Activated CD8-positive, alpha-beta T cell treated with anti-CD3 and anti-CD28 coated beads for 36 hours (primary cell): Measurements from ENCODE around the gene DPH1. TPM values are rescaled to one million over a fixed set of nuclear protein-coding genes. Genes with fewer than 3 reads are reported as not detected.

Source experiments
- ATAC-seq: fragments of 200-7000 bp; cut with Tn5 transposase; one replicate; pipeline ENCODE4 v1.10.0; 2021; ENCODE audit warnings: mild to moderate bottlenecking, moderate library complexity
- CTCF ChIA-PET: fragments of 350-600 bp; sonication (Branson Sonifier 250); formaldehyde crosslinking; loops from one replicate; lab custom pipeline; 2021; ENCODE audit warnings: antibody characterized with exemption; lab: Charles Lee
- POLR2A ChIA-PET: fragments of 350-600 bp; sonication (Branson Sonifier 250); formaldehyde crosslinking; loops from one replicate; lab custom pipeline; 2021; ENCODE audit warnings: antibody characterized with exemption; lab: Charles Lee
- DNase-seq: peaks from one replicate; pipeline ENCODE4 v3.0.0-alpha.2; 2020
- H3K27ac Mint-ChIP-seq: one replicate; pipeline ENCODE4 v1.8.0; 2021; ENCODE audit warnings: mild to moderate bottlenecking, mixed read lengths
- H3K27me3 Mint-ChIP-seq: one replicate; pipeline ENCODE4 v1.8.0; 2021; ENCODE audit warnings: mixed read lengths
- H3K36me3 Mint-ChIP-seq: one replicate; pipeline ENCODE4 v1.8.0; 2021; ENCODE audit warnings: low read depth, mixed read lengths
- H3K4me1 Mint-ChIP-seq: one replicate; pipeline ENCODE4 v1.8.0; 2021; ENCODE audit warnings: low read depth, mixed read lengths
- H3K4me3 Mint-ChIP-seq: one replicate; pipeline ENCODE4 v1.8.0; 2021; ENCODE audit warnings: mild to moderate bottlenecking, moderate library complexity, mixed read lengths
- H3K9me3 Mint-ChIP-seq: one replicate; pipeline ENCODE4 v1.8.0; 2021; ENCODE audit warnings: mixed read lengths
- intact Hi-C: fragments of 100-400 bp; cut with micrococcal nuclease; formaldehyde crosslinking; loops from one replicate; pipeline ENCODE4 v1.10.0; 2022
- total RNA-seq, 2 experiments: library from RNA; stranded (reverse); gene quantifications; one replicate each; pipeline ENCODE4 v1.2.3, GENCODE V29; 2021
- TF ChIP-seq, protein P1 (sequence below): fragments of 200-600 bp; IDR thresholded peaks from one replicate; pipeline ENCODE4 v1.8.0; 2022; ENCODE audit warnings: antibody characterized with exemption, mild to moderate bottlenecking

Gene DPH1
- total RNA-seq, 2 experiments from 2014 or later = 27.8 to 32.5 TPM

DNA sequence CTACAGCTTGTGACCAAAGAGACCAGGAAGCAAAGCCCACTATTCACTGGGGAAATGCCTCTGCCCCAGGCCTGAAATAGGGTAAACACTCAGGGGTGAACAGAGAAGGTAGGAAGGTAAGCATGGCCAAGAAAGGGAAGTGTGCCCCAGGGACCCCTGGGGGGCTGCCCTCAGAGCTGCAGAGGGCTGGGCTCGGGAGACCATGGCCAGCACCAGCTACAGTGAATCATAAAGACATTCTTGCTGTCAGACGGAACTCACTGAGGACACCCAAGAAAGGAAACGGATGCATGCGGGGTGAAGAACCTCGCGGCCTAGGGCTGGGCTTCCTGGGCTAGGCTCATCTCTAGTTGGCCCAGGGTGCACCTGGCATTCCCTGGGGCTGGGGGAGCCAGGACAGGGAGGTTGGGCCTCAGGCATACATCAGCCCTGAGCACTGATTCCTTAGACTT lies 34.6 kb downstream of the DPH1 start:
- Mint-ChIP-seq H3K4me1 (peaks cover 35% of the 10 kb centered on the region), H3K9me3 (no peaks in the 10 kb centered on the region), H3K4me3 (no peak overlapping the region), H3K36me3 (peaks cover 74% of the 10 kb centered on the region), H3K27me3 (no peaks in the 10 kb centered on the region), H3K27ac (peak overlapping the region; percentile 41)
- intact Hi-C loops = no loop called here
- DNase-seq (no peak), ATAC-seq (no peak)
- TF ChIP-seq, protein P1, sequence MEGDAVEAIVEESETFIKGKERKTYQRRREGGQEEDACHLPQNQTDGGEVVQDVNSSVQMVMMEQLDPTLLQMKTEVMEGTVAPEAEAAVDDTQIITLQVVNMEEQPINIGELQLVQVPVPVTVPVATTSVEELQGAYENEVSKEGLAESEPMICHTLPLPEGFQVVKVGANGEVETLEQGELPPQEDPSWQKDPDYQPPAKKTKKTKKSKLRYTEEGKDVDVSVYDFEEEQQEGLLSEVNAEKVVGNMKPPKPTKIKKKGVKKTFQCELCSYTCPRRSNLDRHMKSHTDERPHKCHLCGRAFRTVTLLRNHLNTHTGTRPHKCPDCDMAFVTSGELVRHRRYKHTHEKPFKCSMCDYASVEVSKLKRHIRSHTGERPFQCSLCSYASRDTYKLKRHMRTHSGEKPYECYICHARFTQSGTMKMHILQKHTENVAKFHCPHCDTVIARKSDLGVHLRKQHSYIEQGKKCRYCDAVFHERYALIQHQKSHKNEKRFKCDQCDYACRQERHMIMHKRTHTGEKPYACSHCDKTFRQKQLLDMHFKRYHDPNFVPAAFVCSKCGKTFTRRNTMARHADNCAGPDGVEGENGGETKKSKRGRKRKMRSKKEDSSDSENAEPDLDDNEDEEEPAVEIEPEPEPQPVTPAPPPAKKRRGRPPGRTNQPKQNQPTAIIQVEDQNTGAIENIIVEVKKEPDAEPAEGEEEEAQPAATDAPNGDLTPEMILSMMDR = no peak
- ChIA-PET CTCF (interaction anchor here (1.1 to 10.3 kb wide), 6 partner anchors 8 to 181 kb away, joined by 3 to 121 read pairs (median 6); partner anchors contain the start of gene HIC1), POLR2A (interaction anchor here (0.6 to 1.4 kb wide), 3 partner anchors 8 to 34 kb away, joined by 3 to 4 read pairs (median 4); no protein-coding TSS in a partner anchor)

DNA sequence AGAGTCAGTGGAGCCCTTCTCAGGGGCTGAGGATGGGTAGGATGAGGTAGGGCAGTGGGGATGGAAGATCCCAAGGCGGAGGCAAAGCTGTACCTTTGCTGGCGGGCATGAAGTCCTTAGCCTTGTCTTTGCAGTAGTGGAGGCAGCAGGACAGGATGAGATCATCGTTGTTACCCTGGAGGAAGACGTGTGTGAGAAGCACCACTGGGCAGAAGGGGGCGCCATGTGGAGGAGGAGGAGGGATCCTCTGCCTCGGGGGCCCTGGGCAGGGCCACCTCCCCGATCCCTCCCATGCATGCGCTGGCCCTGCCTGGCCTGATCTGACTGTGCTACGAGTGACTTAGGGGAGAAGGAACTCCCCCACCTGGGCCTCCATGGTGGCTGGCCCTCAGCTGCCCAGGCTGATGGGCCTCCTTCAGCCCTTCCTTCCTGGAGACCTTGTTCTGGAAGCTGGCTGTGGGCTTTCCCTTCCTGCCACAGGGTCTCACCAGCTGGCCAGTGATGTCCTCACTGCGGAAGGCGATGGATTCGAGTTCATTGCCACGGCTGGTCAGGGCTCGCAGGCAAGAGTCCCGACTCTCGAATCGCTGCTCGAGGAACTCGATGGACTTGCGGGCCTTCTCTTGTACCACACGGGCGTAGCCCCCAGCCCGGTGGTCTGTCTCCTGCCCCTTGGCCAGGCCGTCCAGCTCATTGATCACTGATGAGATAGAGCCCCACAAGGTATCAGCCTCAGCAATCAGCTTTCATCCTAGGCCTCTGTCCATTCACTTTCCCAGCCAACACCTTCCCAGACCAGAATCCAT lies 35.2 kb downstream of the DPH1 start:
- CTCF ChIA-PET = interaction anchor here (0.8 to 10.3 kb wide), 9 partner anchors 9 to 180 kb away, joined by 3 to 121 read pairs (median 3); partner anchors contain the start of gene HIC1
- Mint-ChIP-seq H3K27me3 (no peaks in the 10 kb centered on the region), H3K9me3 (no peaks in the 10 kb centered on the region), H3K27ac (peak overlapping the region; percentile 41), H3K4me3 (no peak overlapping the region), H3K36me3 (peaks cover 75% of the 10 kb centered on the region), H3K4me1 (peaks cover 38% of the 10 kb centered on the region)
- TF ChIP-seq, protein P1 = peak; percentile 71
- intact Hi-C loops = no loop called here
- DNase-seq (peak; percentile 89), ATAC-seq (peak; percentile 77)
- POLR2A ChIA-PET = interaction anchor here (0.6 to 1.4 kb wide), 6 partner anchors 8 to 201 kb away, joined by 3 to 4 read pairs (median 4); no protein-coding TSS in a partner anchor

DNA sequence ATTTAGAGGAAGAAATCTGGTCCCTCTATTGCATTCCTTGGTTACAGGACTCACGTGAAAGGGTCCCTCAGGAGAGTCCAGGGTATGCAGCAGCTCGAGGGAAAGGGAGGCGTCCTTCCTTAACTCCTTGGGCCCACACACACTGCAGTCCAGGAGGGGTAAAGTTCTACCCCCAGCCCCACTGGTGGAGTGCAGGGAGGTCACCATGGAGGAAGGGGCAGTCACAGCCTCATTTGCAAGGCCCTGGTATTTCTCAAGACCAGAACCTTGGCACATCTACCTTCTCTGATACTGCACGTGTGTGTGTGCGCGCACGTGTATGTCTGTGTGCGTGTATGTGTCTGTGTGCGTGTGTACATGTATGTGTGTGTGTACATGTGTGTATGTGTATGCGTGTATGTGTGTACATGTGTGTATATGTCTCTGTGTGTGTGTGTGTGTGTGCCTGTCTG lies 36.0 kb downstream of the DPH1 start:
- peaks cover 74% of the 10 kb centered on the region for H3K36me3 Mint-ChIP-seq
- H3K27ac Mint-ChIP-seq = no peak overlapping the region
- intact Hi-C loops = no loop called here
- H3K4me3 Mint-ChIP-seq = no peak overlapping the region
- TF ChIP-seq, protein P1 = no peak
- no peaks in the 10 kb centered on the region for H3K27me3 Mint-ChIP-seq
- ChIA-PET CTCF (interaction anchor here (0.8 to 10.3 kb wide), 10 partner anchors 9 to 180 kb away, joined by 3 to 121 read pairs (median 4); partner anchors contain the start of gene HIC1), POLR2A (interaction anchor here (1.0 to 1.4 kb wide), 4 partner anchors 9 to 200 kb away, joined by 3 to 4 read pairs (median 4); no protein-coding TSS in a partner anchor)
- peaks cover 39% of the 10 kb centered on the region for H3K4me1 Mint-ChIP-seq
- ATAC-seq (no peak), DNase-seq (no peak)
- H3K9me3 Mint-ChIP-seq = no peaks in the 10 kb centered on the region

DNA sequence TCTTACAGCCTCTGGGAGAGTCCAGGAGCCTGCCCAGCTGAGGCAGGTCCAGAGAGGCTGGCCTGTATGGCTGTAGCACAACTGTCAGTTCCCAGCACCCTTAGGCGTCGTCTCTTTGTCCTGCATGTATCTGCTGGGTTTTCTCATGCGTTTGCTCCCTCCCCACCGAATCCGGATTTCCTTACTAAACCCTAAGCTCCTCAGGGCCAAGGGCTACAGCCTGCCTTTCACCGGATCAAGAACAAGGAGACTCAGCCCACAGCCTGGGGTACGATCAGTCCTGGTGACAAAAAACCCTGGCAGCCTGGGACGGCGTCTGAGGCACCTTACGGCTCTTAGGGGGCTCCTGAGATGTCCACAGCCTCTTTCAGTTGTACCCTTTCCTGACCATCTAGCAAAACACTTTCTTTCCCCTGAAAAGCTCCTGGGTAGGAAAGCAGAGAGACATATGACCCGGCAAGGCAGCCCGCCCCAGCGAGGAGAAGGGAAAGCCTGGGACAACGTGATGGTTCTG lies 37.2 kb downstream of the DPH1 start:
- no peaks in the 10 kb centered on the region for H3K27me3 Mint-ChIP-seq
- H3K4me3 Mint-ChIP-seq = peak overlapping the region; percentile 24
- DNase-seq = no peak
- H3K27ac Mint-ChIP-seq = no peak overlapping the region
- TF ChIP-seq, protein P1 = no peak
- no peak for ATAC-seq
- peaks cover 76% of the 10 kb centered on the region for H3K36me3 Mint-ChIP-seq
- H3K9me3 Mint-ChIP-seq = no peaks in the 10 kb centered on the region
- intact Hi-C loops = no loop called here
- CTCF ChIA-PET = interaction anchor here (0.6 to 10.3 kb wide), 4 partner anchors 10 to 202 kb away, joined by 3 to 121 read pairs (median 10); partner anchors contain the start of gene HIC1
- POLR2A ChIA-PET = interaction anchor here (0.6 to 5.4 kb wide), 3 partner anchors 10 to 104 kb away, joined by 4 to 46 read pairs (median 5); partner anchors contain the start of gene HIC1
- peaks cover 48% of the 10 kb centered on the region for H3K4me1 Mint-ChIP-seq
